Activated CD8-positive, alpha-beta memory T cell treated with anti-CD3 and anti-CD28 coated beads for 1 hour (primary cell): ENCODE data around the gene BMX.

Source experiments
- DNase-seq, 2 donors: peaks; one replicate each; pipeline ENCODE4 v3.0.0-alpha.2; 2020; ENCODE audit warnings: low read depth in 1 of 2; ENCODE audit errors: extremely low read depth in 1 of 2

BMX gene

DNA sequence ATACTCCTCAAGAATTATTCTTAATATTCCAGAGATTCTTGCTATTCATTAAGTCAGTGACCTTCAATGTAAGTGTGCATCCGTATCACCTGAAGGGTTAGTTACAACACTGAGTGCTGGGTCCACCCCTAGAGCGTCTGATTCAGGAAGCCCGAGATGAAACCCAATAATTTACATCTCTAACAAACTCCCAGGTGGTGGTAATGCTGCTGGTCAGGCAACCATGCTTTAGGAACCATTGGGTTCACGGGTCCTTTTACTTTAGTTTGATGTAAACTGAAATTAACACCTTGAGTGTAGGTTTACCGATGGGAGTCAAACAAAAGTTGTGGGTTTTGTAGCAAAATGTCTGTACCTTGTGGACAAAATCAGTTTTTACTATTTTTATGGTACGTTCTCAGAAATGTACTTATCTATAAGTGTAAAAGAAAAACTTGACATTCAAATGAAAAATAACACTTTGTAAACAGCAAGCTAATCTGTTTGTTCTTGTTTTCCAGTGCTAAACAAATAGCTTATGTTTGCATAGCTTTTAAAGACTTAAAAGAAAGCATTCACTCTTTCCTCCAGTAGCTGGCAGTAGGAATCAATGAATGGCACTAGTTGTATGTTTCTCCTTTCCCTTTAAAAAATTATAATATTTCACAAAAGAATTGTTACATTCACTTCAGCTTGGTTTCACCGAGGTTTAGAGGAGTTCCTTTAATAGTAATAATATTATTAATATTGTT, 67.4 kb downstream of the BMX start:
- no peak for DNase-seq

DNA sequence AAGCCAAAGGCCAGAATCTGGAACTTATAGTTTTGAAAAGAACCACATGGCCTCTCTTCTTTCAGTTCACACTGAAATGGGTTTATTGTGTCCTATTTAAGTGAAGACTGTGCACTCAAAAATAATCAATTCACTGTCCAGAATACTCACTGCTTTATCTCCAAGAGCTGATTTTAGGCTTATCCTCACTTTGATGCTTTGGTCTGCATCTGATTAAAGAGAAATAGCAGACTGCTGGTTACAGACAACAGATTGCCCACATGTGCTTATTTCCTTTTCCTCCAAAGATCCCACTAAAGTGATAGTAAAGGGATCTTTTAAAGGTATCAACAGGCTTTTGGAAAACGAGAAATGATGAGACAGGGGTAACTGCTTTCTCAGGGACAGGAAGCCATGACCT, 69.5 kb downstream of the BMX start:
- DNase-seq: no peak

DNA sequence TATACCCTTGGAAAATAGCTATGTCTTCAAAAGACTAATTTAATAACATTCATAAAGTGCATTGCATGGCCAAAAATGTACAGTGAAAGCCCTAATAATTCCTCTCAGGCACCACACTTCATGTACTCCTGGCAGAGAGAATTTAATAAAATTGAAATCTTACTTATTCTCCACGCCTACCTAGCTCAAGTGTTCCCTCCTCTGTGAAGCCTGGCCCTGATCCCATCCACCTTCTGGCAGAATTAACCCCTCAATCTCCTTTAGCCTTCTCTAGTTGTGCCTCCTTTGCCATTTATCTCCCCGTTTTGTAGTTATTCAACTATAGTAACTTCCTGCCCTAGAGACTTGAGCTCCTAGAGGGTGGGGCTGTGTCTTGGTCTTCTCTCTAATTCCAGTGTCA, 73.4 kb downstream of the BMX start:
- no peak for DNase-seq

DNA sequence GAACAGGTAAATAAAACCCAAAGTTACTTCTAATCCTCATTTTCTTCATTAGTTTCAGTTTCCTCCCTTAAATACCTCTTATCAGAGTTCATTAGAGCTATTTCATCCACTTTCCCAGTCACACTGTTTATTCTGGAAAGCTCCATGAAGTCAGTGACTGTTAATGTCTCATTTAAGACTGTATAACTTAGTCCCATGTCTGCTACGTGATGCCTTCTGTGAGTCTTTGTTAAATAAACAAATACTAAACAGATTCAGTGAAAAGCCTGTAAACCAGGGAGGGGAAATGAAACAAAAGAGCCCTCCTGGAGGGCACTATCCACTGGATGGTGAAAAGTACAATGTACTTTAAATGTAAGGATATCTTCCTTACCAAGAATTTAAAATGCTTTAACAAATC, 75.4 kb downstream of the BMX start:
- no peak for DNase-seq

DNA sequence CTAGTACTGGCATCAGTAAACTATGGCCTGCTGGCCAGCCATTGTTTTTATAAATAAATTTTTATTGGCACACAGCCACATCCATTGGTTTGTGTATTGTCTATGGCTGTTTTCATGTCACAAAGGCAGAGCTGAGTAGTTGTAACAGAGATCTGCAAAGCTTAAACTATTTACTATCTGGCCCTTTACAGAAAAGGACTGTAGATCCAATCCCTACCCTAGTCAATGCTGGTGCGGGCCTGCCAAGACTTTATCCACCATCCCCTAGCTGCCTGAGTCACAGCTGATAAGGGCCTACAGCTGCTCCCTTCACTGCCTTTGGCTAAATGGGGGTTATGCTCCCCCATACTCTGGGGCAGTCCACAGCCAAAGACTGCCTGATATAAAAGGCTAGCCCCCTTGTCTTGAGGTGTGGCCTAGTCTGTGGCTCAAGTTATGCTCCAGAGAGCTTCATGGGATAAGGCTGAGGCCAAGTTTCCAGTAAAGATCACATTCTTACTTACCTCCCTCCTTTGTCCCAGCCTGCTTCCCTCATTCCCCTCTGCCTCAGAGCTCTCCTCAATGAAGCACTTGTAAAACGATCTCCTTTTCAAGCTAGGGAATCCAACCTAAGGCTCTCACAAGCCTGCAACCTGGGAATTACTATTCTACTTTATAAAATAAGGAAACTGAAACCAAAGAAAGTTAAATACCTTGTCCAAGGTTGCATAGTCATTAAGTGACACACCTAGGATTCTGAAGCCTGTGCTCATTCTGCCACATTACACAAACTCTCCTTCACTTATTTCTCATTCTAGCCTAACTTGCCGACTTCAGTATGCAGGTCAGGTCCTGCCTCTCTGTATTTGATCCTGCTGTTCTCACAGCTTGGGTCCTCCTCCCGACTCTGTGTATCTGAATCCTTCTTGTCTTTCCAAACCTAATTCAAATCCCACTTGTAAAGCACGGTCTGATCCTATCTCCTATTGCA, 79.5 kb downstream of the BMX start:
- no peak for DNase-seq

DNA sequence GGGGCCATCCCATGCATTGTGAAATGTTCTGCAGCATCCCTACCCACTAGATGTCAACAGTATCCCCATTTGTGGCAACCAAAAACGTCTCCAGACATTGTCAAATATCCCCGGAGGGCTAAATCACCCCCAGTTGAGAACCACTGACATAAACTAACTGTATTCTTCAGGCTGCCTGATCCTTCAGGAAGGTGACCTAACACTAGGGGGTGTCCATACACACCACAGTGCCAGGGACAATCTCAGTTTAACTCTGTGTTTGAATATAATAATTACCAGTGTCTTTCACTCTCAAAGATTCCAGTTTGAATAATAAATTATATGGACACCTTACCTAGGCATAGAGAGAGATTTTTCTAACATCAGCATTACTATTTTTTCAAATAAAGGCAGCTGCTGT, 93.8 kb downstream of the BMX start:
- no peak for DNase-seq

DNA sequence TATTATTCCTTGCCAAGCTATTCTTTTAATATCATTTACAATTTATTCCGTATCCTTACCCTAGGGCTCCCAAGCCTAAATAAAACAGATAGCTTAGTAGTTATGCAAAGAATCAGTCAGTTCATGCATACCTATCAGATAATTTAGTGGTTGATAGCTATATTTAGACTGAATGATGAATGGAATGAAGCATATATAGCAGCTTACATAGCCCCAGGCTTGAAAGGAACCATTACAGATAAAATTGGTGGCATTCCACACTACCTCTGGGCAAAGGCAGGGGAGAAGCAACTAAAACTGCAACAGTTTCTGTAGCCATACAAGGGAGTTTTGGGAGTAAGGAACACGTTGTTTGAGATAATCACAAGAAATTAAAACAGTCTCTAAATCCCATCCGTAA, 97.4 kb downstream of the BMX start:
- DNase-seq: no peak

DNA sequence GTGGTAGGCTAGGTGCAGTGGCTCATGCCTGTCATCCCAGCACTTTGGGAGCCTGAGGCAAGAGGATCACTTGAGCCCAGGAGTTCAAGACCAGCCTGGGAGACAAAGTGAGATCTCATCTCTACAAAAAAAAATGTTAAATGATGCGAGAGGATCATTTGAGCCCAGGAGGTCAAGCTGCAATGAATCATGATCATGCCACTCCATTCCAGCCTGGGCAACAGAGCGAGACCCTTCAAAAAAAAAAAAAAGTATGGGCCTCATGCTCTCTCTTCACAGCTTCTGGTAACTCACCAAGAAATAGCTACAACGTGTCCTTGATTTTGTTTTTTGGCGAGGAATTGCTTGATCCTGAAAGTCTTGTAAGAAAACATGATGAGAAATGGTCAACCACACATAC, 98.9 kb downstream of the BMX start:
- DNase-seq: no peak

DNA sequence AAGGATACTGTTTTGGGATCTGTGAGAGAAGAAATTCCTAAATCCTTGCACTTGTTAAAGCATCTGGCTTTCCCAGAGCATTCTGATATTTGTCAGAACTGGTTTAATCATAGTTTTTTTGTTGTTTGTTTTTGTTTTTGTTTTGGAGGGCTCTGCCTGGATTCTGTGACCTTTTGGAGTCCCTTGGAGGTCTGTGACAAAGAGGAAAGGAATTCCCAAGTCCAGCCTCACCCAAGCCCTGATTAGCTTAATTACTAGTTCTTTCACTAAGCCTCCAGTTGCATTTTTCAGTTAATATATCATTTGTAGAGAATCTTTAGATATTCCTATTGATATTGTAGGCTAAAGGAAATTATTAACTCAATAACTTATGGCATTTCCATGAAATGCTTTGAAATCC, 99.4 kb downstream of the BMX start:
- no peak for DNase-seq

DNA sequence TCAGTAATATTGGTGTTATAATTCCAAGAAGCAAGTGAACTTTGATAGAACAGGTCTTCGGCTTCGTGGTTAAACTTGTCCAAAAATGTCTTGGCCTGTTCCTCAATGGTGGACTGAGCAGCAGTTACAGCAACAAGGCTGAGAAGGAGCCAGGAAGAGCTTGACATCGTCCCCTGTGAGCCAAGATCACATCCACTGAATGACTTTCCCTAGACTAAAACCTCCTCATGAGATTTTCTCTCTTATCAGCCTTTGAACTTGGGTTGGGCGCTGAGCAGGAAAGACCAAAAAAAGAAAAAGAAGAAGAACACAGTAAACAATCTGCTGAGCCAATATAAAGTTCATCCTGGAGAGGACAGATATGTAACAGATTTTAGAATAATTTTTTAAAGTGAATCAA, 100.1 kb downstream of the BMX start, which contains the start of gene ACE2:
ACE2 (minus strand) TSS at position 216 of the 400 bp plus-strand sequence; CDS start at position 167, 49 bp downstream.
- no peak for DNase-seq

DNA sequence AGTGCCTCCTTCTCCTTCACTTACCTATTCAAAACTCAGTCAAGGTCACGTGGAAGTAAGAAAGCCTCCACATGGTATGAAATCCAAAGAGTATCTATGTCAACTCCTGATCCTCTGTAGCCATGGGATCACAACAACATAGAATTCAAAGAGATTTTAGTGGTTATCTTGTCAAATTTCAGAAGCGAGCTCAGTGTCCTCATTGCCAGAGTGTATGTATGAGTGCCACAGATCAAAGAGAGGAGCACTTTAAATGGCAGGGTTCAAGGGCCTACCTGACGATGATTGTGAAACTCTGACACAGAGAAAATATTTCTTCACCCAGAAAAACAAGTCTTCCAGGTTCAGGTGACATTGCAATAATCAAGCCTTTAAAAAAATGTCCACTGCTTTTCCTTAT, 101.3 kb downstream of the BMX start:
- no peak for DNase-seq

DNA sequence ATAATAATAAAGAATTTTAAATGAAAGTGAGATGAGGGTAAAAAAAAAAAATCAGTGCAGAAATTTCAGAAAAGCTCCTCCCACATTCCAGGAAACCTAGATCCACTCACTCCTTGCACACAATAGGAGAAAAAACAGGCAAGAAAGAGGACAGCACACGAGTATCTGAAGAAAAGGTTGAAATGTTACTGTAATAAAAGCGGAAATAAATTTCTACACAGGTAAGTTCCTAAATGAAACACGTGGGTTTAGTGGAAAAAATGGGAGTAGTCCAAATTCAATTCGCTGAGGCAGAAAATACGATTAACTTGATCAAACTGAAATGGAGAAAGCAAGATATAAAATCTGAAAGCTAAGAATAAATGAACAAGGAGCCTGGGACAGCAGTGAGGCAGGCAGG, 102.2 kb downstream of the BMX start:
- DNase-seq: no peak

DNA sequence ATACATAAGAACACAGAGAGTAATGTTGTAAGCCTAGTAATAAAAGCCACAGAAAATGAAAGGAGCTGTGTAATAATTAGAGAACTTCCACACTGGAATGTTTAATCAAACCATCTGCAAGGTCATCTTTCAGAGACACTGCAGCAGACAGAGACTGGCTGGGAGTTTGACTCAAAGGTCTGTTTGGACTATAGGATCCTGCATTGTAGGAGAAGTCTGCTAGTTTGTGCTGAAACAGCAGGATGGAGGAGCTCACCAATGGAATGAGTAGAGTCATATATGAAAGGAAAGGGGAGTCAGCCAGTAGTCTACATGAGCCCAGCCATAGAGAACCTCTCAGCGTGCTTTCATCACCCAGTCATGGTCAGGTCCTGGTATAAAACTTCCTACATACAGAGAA, 104.6 kb downstream of the BMX start:
- DNase-seq: no peak
